Measurements from ENCODE around the gene CCDC171.
A peak's percentile ranks its signal among the peaks of the same experiment; 100 is the strongest.

The CCDC171 gene

DNA sequence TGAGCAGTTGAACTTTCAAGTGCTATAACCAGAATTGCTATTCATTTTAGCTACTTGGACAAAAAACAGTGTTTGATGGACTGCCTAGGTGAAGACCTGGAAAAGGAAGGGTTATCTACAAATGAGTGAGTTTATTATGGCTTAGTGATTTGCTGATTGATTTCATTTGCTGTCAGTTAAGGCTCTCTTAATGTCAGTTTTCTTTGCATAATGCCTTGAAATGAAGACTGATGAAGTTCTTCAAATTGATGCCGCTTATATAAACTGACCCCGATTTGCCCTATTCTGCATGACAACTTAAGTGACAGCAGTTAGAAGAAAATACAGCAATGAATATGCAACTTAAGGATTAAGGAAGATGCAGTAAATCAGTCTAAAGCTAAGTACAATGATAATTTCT lies 332.6 kb downstream of the CCDC171 start:
- in situ Hi-C loops (cut with HindIII; ENCODE audit: low sequenced_read_pairs), result no loop called here
- no peak overlapping the region for H3K4me3 ChIP-seq (ENCODE audit: low read depth, low read length)
- TF ChIP-seq, protein P1, sequence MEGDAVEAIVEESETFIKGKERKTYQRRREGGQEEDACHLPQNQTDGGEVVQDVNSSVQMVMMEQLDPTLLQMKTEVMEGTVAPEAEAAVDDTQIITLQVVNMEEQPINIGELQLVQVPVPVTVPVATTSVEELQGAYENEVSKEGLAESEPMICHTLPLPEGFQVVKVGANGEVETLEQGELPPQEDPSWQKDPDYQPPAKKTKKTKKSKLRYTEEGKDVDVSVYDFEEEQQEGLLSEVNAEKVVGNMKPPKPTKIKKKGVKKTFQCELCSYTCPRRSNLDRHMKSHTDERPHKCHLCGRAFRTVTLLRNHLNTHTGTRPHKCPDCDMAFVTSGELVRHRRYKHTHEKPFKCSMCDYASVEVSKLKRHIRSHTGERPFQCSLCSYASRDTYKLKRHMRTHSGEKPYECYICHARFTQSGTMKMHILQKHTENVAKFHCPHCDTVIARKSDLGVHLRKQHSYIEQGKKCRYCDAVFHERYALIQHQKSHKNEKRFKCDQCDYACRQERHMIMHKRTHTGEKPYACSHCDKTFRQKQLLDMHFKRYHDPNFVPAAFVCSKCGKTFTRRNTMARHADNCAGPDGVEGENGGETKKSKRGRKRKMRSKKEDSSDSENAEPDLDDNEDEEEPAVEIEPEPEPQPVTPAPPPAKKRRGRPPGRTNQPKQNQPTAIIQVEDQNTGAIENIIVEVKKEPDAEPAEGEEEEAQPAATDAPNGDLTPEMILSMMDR (IDR thresholded peaks at IDR 0.05; ENCODE audit: low read depth, low read length), result no peak
- no peak for DNase-seq (ENCODE audit: low read depth, low spot score)

DNA sequence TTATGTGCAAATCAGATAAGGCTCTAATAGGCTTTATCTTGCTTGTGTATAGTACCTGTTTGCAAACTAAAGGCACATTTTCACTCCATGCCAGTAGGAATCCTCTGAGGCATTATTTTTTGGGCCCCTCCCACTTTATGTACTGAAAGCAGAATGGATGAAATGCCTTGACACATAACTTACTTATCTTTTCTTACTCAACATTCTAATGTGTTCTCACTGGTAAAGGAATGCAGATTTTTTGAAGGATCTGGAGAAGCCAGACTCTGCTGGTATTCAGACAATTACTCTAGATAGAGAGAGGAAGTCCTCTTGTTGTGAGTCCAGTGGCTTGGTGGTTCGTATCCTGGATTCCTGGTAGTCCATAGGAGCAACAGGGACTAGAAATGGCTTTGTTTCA lies 336.7 kb downstream of the CCDC171 start:
- DNase-seq (ENCODE audit: low read depth, low spot score), result peak; percentile 32
- H3K4me3 ChIP-seq (ENCODE audit: low read depth, low read length), result no peak overlapping the region
- in situ Hi-C loops (cut with HindIII; ENCODE audit: low sequenced_read_pairs), result no loop called here
- TF ChIP-seq, protein P1 (IDR thresholded peaks at IDR 0.05; ENCODE audit: low read depth, low read length), result no peak

DNA sequence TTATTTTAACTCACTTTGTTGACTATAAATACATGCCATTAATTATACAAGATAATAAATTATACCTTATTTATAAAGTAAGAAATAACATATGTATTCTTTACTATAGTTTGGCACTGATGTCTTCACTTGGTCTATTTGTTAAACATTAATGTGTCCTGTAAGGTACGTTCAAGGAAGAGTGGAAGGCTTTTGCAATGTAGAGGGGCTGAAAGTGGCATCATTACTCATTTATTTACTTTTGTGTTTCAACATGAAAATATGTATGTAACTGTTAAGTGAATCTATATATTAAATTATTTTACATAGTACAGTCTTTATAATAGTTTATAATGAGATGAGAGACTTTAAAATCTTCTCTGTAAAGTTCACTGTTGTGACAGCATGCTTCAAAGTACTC lies 348.7 kb downstream of the CCDC171 start:
- in situ Hi-C loops (cut with HindIII; ENCODE audit: low sequenced_read_pairs), result no loop called here
- H3K4me3 ChIP-seq (ENCODE audit: low read depth, low read length), result no peak overlapping the region
- TF ChIP-seq, protein P1 (IDR thresholded peaks at IDR 0.05; ENCODE audit: low read depth, low read length), result no peak
- no peak for DNase-seq (ENCODE audit: low read depth, low spot score)

DNA sequence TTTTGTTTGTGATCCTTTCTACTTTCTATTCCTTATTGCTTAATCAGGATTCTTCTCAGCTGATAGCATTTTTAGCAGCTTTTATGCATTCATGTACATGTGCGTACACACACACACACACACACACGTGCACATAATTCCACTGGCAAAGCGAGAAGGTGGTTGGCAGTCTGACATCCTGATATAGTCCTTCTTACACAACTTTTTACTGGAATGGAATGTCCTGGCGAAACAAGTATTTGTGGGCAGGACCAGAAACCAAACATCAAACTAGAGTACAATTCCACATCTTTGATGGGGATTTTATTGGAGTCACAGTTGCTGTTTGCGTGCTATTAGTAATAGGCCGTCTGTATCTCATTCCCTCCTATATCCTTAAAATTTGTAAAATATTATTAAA lies 356.5 kb downstream of the CCDC171 start:
- peak; percentile 51 for DNase-seq (ENCODE audit: low read depth, low spot score)
- in situ Hi-C loops (cut with HindIII; ENCODE audit: low sequenced_read_pairs), result no loop called here
- no peak overlapping the region for H3K4me3 ChIP-seq (ENCODE audit: low read depth, low read length)
- TF ChIP-seq, protein P1 (IDR thresholded peaks at IDR 0.05; ENCODE audit: low read depth, low read length), result no peak

DNA sequence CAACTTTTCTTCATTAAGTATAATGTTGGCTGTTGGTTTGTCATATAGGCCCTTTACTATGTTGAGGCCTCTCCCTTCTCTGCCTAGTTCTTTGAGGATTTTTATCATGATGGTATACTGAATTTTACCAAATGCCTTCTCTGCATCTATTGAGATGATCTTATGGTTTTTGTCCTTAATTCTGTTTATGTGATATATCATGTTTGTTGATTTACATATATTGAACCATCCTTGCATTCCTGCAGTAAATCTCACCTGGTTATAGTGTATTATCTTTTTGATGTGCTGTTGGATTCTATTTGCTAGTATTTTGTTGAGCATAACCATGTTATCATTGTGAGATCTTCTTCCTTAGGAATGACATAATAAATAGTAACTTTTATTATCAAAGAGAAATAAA lies 362.9 kb downstream of the CCDC171 start:
- H3K4me3 ChIP-seq (ENCODE audit: low read depth, low read length), result no peak overlapping the region
- in situ Hi-C loops (cut with HindIII; ENCODE audit: low sequenced_read_pairs), result no loop called here
- TF ChIP-seq, protein P1 (IDR thresholded peaks at IDR 0.05; ENCODE audit: low read depth, low read length), result no peak
- DNase-seq (ENCODE audit: low read depth, low spot score), result peak; percentile 13

DNA sequence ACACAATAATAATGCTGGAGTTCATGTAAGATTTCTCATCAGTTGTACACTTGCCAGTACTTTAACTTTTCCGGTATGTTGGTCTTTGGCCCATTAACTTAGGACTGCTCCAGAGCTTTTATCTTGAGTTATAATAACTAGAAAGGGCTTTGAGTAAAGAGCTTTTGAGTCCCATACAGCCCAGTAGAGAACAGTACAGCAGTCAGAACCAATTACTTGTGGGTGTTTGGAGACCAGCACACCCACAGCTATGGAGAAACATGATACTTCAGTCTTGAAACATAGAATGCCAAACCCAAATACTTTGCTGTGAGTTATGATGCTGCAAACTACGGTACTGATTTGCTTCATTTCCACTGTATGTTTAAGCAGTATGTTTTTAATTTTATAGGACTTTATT lies 374.3 kb downstream of the CCDC171 start:
- H3K4me3 ChIP-seq (ENCODE audit: low read depth, low read length), result no peak overlapping the region
- in situ Hi-C loops (cut with HindIII; ENCODE audit: low sequenced_read_pairs), result no loop called here
- DNase-seq (ENCODE audit: low read depth, low spot score), result peak; percentile 37
- TF ChIP-seq, protein P1 (IDR thresholded peaks at IDR 0.05; ENCODE audit: low read depth, low read length), result no peak
